Measurements from ENCODE around the gene CMKLR1.

The CMKLR1 gene

DNA sequence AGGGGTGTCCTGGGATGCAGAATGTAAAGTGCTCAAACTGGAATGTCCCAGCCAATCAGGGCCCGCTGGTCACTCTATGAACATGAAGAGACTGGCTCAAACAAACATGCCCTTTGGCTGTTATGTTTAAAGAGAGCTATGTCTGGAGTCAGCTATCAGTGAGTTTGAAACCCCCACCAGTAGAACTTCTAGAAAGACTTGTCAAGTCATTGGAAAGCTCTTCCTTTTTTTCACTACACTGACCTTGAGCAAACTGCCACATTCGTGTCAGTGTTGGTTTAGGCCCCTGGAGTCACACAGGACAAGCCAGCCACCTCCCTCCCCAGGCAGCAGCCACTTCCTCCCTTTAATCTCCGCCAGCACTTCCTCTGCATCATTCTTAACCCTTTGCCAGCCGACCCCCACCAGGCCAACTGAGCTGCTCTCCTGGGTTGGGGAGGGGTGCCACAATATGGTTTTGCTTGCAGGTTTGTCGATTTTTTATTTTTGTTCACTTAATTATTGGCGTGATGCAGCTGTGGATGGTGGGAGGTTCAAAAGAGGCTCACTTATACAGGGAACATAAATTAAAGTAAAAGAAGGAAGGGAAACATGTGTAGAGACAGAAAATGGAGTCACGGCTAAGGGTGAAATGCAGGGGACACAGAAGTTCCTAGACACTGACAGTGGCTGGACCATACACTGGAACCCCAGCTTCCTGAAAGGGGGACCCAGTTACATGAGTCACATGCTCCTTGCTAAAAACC is 25.3 kb downstream of the CMKLR1 start:
- DNase-seq: no peak

DNA sequence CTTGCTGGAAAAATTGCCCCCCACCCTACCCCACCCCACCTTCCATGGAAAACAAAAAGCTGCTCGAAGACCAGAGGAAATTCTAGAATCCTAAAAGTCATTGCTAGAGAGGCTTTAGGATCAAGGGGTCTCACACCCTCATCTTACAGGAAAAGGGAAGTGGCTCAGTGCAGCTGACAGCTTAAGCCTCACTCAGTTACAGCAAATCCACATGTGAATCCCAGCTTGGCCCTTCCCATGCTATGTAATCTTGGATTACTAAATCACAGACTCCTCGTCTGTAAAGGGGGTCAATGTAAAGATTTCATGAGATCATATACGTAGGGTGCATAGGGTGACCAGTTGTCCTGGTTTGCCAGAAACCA is 25.9 kb downstream of the CMKLR1 start:
- DNase-seq: no peak

- no peak for DNase-seq
Observed at GRCh38 chr12:108312693-108313189, 26.4 kb downstream of the CMKLR1 start.

DNA sequence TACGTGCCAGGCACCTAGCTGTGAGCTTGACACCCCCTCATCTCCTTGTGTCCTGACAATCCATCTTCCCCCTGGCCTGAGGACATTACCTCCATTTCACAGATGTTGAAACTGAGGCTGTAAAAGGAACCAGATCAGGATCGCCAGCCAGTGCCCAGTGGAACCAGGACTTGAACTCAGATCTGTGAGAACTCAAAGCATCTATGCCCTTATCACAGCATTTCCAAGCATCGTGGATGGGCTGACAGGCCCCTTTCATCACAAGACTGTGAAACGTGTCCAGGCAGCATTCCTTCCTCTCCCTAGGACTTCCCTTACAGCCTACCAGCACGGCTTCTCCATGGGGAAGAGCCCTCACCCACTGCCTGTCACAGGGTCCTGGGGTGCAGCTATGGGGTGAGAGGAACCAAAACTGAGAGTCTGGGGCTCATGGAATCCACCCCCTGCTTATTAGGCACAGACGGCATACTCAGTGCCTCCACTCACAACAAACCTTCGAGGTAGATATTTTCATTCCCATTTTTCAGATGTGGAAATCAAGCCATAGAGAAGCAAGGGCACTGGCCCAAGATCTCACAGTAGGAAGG is 26.9 kb downstream of the CMKLR1 start:
- no peak for DNase-seq

DNA sequence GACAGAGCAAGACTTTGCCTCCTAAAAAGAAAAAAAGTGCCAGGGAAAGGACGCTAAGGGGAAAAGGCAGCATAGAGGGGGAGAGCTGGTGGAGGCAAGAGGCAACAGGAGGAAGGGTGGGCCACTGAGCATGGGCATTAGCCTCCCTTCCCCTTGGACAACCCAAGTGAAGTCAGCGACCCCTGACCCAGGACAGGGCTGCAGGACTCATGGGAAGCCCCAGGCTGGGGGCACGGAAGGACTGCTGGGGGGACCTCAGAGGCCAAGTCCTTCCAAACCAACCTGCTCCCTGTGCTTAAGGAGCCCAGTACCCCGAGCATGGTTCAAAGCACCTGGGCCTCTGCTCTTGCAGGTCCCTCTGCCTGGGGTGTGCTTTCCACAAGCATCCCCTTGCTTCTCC is 27.5 kb downstream of the CMKLR1 start:
- no peak for DNase-seq

- no peak for DNase-seq
Observed at GRCh38 chr12:108310489-108310888, 28.6 kb downstream of the CMKLR1 start.

- DNase-seq: no peak
Observed at GRCh38 chr12:108309674-108310312, 29.3 kb downstream of the CMKLR1 start.

DNA sequence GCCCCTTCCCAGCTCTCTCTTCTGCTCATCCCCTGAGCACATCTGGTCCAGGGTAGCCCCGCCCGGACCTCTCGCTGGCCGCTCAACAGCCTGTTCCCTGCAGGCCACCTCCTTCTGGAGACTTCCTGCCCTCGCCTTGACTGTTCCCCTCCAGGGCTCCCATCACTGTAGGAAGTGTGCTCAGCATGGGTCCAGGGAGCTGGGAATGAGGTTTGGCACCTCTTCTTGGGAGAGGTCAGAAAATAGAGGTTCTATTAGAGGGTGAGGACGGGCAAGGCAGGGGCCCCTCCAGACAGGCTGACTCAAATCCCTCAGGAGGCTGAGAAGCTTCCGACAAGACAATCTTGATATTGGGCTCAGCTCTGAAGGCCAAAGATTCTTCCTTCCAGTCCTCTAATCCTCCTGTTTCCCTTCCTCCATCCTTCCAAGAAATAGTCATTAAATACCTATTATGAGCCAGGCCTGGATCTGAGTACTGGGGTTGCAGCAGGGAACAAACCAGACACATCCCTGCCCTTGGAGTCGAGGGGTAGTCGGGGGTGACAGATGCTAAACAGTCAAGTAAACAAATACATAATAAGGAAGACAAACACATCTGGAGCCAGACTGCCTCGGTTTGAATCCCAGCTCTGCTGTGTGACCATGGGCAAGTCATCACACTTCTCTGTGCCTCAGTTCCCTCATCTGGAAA is 30.6 kb downstream of the CMKLR1 start:
- no peak for DNase-seq

- no peak for DNase-seq
Observed at GRCh38 chr12:108307006-108307405, 32.1 kb downstream of the CMKLR1 start.

- no peak for DNase-seq
Observed at GRCh38 chr12:108306506-108306905, 32.6 kb downstream of the CMKLR1 start.

DNA sequence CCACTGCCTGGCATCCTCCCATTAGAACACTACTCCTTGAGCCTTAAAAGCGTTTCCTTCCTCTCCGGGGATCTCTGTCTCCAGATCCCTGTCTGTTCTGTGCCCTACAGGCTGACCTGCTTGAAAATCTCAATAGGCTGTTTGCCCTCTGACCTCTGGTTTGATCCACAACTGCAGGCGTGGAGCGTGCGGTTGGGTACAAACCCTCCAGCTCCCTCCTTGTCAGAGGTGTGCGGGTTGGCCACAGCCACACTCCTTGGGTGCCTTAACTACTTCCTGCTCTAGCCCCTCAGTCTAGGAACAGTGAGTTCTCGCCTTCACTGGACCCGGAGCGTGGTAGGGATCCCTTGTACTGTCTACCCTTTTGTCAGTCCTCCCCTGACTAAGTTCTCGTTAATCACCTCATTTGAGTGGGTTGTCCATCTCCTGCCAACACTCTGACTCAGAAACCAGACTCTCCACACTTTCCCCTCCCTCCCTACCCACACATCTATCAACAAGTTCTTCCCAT is 33.1 kb downstream of the CMKLR1 start:
- DNase-seq: no peak

DNA sequence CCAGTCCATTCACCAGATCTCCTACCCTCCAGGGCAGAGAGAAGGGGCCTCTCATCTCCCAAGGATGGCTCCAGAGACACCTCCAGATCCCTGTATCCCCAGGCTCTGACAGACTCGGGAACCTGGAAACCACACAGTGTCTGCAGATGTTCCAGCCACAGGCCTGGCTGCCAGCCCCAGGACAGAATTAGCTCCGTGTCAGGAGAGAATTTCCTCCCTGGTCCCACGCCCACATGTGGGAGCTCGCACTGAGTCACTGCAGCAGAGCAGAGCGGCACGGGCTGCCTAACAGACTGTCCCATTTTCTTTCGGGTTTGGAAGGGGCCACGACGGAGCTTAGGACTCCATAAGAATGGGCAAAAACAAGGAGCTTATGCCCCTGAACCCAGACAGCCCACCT is 33.6 kb downstream of the CMKLR1 start:
- DNase-seq: no peak

DNA sequence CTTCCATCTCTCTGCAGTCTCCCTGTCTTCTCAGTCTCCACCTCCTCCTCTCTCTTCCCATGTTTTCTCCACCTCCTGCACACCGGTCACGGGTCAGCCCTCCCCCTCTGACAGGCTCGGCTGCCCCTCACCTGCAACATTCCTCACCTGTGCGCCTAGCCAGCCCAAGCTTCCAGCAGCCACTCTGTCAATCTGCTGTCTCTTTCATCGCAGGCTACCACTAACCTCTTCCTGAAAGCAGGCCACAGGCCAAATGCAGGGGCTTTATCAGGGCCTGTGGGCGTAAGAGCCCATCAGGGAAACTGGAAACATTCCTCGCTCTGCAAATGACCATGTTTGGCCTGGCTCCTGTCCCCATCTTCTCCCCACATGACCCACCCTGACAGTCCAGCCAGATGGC is 34.5 kb downstream of the CMKLR1 start:
- no peak for DNase-seq

DNA sequence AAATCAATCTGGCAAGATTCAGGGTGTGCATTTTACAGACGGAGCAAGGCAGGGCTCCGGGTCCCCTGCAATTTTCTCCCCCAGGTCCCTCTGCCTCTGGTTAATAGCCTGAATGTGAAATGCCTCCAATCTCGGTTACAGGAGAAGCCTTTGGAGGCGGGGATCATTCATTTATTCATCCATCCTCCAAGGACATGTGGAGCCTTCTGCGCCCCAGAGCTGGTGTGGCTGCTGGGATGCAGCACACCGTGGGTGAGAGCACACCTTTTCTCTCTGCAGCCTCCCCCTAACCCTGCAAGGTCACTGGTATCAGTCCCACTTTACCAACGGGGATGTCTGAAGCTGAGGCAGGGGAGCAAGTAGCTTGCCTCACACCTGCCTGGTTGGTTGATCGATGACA is 35.4 kb downstream of the CMKLR1 start:
- no peak for DNase-seq

GRCh38 chr12:108302403-108303311 is 36.5 kb downstream of the CMKLR1 start:
- DNase-seq: no peak

GRCh38 chr12:108302016-108302402 is 37.1 kb downstream of the CMKLR1 start:
- no peak for DNase-seq

DNA sequence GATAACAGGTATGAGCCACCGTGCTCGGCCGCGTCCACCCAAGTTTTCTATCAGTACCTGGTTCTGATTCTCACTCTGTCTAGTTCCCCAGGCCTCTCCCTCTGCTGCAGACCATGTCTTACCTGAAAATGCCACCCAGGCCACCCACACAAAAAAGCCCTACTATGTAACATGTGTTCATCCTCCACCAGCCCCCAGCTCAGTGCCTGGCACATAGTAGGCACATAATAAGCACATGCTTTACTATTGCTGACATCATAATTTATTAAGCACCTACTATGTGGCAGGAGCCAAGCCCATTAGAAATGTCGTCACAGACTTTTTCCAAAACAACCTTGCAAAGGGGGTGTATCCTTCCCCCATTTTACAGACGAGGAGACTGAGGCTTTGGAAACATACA is 37.8 kb downstream of the CMKLR1 start:
- DNase-seq: no peak

GRCh38 chr12:108299980-108300696 is 39.0 kb downstream of the CMKLR1 start:
- no peak for DNase-seq

DNA sequence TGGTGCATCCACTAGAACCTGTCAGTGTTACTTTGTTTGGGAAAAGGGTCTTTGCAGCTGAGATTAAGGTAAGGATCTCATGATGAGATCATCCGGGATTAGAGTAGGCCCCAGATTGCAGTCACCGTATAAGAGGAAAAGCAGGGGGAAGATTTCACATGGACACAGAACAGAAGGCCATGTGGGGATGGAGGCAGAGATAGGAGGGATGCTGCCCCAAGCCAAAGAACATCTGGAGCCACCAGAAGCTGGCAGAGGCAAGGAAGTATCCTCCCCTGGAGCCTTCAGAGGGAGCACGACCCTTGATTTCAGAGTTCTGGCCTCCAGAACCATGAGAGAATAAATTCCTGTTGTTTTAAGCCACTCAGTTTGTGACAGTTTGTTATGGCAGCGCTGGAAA is 39.6 kb downstream of the CMKLR1 start:
- DNase-seq: no peak

GRCh38 chr12:108298761-108299275 is 40.3 kb downstream of the CMKLR1 start:
- no peak for DNase-seq
